Measurements from ENCODE around the gene GALNT15.

DNA sequence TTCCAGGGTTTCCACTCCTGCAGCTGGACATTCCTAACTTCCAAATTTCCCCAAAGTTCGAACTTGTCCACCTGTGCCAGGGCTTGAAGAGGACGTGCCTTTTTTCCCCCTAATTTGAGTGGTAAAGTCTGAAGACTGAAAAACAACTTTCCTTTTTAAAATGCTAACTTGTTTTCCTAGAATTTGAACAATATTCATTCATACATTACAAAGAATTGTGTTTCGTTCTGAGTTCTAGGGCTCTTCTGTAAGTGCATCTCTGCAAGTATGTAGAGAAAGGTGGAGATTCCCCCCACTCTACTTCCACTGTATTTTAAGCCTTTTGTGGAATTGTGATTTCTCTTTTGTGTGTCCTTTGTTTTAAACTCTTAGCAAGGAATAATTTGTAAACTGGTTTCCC, 80.8 kb downstream of the GALNT15 start:
- TF ChIP-seq, protein P1, sequence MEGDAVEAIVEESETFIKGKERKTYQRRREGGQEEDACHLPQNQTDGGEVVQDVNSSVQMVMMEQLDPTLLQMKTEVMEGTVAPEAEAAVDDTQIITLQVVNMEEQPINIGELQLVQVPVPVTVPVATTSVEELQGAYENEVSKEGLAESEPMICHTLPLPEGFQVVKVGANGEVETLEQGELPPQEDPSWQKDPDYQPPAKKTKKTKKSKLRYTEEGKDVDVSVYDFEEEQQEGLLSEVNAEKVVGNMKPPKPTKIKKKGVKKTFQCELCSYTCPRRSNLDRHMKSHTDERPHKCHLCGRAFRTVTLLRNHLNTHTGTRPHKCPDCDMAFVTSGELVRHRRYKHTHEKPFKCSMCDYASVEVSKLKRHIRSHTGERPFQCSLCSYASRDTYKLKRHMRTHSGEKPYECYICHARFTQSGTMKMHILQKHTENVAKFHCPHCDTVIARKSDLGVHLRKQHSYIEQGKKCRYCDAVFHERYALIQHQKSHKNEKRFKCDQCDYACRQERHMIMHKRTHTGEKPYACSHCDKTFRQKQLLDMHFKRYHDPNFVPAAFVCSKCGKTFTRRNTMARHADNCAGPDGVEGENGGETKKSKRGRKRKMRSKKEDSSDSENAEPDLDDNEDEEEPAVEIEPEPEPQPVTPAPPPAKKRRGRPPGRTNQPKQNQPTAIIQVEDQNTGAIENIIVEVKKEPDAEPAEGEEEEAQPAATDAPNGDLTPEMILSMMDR (IDR thresholded peaks at IDR 0.05) = no peak
- TF ChIP-seq EZH2 (IDR thresholded peaks at IDR 0.05; ENCODE audit: borderline replicate concordance, insufficient read depth, low read depth, low read length, poor library complexity, severe bottlenecking) = no peak

Data from B cell (primary cell).